HG03108 (cell line): ENCODE measurements around the gene OR2L8.

Experiments used
- ATAC-seq: cut with Tn5 transposase; IDR thresholded peaks from one replicate; pipeline ENCODE4 v1.9.1; 2021; ENCODE audit warnings: moderate library complexity; ENCODE audit not compliant: unreplicated experiment

Gene OR2L8, protein sequence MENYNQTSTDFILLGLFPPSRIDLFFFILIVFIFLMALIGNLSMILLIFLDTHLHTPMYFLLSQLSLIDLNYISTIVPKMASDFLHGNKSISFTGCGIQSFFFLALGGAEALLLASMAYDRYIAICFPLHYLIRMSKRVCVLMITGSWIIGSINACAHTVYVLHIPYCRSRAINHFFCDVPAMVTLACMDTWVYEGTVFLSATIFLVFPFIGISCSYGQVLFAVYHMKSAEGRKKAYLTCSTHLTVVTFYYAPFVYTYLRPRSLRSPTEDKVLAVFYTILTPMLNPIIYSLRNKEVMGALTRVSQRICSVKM

DNA sequence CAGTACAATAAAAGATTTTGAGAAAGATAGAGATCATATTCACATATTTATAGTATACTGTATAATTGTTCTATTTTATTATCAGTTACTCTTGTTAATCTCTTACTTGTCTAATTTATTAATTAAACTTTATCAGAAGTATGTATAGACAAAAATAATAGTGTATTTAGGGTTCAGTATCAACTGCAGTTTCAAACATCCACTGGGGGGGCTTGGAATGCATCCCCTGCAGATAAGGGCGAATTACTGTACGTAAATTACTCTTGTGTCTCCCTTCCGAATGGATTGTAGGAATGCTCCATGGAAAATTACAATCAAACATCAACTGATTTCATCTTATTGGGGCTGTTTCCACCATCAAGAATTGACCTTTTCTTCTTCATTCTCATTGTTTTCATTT, at the start of gene OR2L8:
Gene OR2L8, plus strand, starts transcription at position 301 of the 400 bp plus-strand sequence. Its CDS starts 0 bp downstream, at position 301.
- no peak for ATAC-seq

DNA sequence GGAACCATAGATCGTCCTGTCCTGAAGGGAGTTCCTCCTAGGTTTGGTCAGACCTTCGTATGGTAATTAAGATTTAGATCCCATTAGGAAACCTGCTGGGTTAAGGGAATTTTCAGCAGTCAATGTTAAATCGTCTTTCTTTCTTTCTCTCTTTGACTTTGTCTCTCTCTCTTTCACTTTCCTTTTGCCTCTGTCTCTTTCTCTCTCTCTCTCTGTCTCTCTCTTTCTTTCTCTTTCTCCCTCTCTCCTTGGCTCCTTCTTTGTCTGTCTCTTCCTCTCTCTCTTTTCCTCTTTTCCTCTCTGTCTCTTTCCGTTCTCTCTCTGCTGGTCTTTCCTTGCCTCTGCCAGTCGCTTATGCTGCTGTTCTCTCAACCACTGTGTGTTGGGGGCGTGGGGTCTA, 44.5 kb upstream of the OR2L8 start:
- ATAC-seq: no peak

DNA sequence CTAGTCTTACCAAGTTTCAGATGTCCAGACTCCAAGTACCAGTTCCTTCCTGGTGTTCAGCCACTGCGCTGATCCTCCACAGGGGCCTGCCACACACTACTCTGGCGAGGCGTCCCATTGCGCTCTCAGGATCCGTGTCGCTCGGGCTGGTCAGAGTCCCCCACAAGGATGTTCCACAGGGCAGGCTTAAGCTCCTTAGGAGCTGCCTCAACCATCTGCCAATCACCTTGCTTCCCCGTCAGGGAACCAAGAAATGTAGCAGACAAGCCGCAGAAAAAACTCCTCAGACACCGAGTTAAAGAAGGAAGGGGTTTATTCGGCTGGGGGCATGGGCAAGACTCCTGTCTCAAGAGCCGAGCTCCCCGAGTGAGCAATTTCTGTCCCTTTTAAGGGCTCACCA, 43.5 kb upstream of the OR2L8 start:
- no peak for ATAC-seq

DNA sequence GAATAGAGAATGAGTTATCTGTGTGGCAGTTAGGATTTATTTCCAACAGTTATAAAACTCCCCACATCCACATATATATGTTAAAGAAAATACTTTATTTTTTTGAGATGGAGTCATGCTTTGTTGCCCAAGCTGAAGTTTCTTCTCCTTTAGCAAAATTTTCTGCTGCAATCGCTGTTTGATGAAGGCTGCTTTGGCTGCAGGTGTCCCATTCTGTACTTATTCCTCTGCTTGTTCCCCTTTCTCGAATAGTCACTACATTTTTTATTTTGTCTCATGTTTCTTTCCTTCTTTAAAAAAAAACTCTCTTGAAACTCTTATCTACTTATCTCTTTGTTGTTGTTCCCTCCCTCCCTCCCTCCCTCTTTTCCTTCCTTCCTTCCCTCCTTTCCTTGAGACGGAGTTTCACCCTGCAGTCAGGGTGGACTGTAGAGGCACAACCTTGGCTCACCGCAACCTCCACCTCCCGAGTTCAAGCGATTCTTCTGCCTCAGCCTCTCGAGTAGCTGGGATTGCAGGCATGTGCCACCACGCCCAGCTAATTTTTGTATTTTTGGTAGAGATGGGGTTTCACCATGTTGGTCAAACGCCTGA, 42.7 kb upstream of the OR2L8 start:
- no peak for ATAC-seq

DNA sequence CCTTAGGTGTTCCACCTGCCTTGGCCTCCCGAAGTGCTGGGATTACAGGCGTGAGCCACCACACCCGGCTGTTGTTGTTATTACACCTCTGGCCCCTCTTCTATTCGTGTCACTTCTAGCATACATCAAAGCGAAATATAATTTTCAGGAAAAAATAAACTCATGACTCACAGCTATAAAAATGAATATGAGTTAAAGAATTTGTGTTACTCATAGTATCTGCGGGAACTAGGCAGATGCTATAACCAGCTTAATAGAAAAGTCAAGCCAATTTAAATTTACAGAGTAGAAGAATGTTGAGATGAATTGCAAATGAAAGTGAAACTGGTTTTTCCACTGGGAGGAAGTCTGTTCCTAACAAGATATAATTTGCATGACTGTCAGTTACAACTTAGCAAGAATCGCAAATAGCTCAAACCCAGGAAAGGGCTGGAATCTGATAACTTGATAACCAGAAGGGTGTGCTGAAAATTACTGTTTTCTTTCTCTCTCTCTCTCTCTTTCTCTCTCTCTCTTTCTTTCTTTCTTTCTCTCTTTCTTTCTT, 42.1 kb upstream of the OR2L8 start:
- no peak for ATAC-seq

DNA sequence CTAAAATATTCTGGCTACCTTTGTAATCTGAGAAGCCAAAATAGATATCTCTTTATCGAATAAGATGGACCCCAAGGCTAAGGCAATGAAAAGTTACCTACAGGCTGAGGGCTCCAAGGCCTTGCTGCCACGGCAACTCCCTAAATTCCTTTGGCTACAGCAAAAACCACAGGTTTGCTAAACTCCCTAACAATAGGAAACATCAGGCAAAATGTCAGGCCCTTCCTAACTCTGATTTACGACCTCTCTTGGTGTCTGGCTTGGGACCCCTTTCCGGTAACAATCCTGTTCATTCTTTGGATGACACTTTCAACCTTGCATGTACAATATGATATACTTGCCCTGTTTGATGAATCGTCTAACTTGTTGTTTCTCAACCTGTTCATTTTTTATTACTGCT, 39.9 kb upstream of the OR2L8 start:
- ATAC-seq: no peak

DNA sequence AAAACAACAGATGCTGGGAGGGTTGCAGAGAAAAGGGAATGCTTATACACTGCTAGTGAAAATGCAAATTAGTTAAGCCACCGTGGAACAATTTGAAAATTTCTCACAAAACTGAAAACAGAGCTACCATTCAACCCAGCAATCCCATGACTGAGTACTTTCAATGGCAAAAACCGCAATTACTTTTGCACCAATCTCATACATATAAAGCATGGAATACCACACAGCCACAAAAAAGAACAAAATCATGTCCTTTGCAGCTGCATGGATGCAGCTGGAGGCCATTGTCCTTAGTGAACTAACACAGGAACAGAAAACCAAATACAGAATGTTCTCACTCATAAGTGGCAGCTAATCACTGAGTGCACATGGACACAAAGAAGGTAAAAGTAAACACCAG, 34.9 kb upstream of the OR2L8 start:
- ATAC-seq: no peak

DNA sequence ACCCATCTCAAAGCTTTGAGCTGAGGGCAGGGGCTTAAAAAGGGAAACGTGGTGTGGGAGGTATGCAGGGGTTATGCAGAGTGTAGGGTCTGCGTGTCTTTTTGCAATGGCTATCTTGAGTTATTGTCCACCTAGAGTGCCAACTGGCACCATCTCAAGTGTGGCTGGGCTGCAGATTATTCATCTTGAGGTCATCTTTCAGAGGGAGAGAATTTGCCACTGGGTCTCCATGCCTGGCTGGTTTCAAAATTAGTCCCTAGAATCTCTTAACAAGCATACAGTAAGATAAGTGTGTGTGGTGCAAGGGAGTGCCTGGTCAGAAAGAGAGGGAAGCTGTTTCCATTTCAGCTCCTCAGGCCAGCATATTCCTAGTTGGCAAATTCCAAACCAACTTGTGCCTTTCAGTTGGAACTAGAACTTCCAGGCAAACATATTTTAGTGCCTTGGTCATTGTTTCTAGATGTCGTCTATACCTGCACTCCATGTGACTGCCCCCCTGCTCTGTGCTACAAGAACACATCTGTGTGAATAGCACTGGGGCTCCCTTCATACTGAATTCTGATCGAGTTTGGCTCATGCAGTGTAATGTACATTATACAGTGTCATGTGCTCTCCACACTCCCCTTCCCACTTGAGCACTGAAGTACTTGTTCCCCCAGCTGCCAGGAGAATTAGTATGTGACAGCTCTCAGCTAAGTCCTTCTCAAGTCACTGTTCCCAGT, 33.6 kb upstream of the OR2L8 start:
- ATAC-seq: no peak

DNA sequence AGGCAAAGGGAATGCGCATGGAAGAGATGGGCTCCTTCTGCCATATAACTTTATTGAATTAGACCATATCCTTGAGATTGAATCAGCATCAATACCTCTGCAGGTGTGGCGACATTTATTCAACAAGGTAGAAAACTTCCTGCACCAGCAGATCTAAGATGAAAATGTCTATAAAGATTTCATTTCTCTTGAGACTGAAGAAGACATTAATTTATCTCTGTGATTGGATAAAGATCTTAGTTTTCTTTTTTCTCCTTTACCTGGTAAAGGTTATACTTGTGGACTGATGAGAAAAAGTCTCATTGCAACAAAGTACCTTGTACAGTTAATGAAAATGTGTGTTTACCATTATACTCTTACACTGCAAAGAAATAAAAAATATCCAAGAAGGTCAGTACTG, 28.7 kb upstream of the OR2L8 start, which contains the start of gene OR2T8:
Gene OR2T8, plus strand, starts transcription at position 301 of the 400 bp plus-strand sequence. CDS start 766 bp downstream, outside the sequence.
- ATAC-seq: no peak

DNA sequence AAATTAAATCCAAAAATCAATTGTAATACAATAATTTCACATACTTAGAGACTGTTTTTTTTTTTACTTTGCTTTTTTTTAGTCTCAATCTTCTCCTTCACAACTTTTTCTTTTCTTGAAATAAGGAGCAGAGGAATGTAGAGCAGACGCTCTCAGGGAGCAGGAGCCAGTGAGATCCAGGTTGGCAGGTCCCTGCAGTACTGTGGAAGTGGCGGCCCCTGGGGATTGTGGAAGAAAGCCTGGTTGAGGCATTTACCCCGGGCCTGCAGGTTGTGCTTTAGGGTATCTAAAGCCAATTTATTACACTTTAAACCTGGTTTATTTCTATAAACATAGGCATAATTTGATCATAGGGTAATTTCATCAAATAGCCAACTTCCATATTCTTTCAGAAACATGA, 24.7 kb upstream of the OR2L8 start:
- no peak for ATAC-seq

DNA sequence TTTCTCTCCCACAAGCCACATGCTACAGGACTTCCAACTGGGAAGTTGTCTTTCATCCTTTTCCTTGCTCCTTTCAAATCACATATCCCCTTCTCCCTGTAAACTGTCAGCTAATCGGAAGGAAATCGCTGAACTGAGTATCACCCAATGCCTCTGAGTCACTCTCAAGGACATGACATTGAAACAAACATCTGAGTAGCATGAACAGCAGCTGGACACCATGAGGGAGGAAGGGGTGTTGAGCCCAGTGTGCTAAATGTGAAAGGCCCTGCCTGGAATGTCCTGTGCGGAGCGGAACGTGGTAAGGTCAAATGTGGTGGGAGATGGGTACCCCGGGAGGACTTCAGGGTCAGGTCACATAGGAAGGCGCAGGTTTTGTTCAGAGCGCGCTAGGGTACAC, 23.8 kb upstream of the OR2L8 start, which contains the start of gene OR2AJ1:
Gene OR2AJ1, plus strand, starts transcription at position 22 of the 400 bp plus-strand sequence. CDS start 8,880 bp downstream, outside the sequence.
- no peak for ATAC-seq

DNA sequence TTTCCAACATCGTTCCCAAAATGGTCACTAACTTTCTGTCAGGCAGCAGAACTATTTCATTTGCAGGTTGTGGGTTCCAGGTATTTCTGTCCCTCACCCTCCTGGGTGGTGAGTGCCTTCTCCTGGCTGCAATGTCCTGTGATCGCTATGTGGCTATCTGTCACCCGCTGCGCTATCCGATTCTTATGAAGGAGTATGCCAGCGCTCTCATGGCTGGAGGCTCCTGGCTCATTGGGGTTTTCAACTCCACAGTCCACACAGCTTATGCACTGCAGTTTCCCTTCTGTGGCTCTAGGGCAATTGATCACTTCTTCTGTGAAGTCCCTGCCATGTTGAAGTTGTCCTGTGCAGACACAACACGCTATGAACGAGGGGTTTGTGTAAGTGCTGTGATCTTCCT, 14.7 kb upstream of the OR2L8 start:
- no peak for ATAC-seq

DNA sequence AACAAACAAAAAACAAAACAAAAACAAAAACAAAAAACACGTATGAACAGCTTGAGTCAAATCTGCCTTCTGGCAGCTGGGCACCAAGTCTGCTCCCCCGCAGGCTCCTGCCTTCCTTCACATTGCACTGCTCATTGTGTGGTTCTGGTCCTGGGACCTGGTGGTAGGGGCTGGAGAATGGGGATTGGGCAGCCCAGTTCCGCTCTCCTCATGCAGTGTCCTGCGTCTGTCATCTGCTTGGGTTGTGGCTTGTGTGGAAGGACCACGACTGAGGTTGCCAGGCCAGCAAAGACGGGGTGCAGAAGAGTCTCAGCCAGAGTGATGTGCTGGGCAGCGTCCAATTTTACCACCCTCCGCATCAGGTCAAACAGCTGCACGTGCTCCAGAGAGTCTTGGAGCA, 12.9 kb upstream of the OR2L8 start:
- ATAC-seq: no peak

DNA sequence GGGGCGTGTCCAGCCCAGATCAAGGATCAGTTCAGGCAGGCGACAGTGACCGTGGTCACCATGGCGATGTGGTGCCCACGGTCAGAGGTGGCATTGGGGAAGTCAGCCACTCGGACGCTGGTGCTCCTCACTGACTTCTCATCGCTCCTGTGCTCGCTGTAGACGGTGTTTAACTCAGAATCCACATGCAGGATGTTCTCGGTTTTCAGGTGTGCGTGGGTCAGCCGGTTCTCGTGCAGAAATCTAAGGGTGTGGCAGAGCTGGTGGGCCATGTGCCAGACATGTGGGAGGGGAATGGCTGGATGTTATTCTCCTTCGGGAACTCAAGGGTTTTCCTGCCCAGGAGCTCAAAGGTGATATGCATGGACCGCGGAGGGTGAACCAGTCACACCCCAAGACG, 12.2 kb upstream of the OR2L8 start:
- no peak for ATAC-seq

DNA sequence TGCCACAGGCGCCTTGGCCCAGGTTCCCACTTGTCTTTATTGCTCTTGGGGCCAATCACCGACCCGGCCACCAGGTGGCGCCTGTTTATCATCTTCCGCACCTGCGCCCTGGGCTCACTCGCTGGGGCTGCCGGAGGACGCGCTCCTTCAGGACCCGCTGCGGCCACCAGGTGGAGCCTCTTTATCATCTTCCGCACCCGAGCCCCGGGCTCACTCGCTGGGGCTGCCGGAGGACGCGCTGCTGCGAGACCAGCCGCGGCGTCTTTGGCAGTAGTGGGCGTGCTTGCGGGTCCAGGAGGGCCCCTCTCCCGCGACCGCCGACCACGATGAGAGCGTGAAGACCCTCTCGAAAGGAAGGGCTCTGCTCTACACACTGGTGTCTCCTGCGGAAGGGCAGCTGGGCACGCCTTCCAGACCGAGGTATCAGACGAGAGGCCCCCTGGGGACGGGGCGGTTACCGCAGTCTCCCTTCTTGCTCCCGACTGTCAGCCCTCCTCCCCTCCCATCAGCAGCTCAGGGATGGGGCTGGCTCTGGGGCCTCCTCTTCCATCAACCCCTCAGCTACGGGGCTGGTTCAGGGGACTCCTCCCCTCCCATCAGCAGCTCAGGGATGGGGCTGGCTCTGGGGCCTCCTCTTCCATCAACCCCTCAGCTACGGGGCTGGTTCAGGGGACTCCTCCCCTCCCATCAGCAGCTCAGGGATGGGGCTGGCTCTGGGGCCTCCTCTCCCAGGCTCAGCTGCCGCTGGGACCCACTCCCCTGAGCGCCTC, 11.5 kb upstream of the OR2L8 start:
- peak; percentile 99 for ATAC-seq

DNA sequence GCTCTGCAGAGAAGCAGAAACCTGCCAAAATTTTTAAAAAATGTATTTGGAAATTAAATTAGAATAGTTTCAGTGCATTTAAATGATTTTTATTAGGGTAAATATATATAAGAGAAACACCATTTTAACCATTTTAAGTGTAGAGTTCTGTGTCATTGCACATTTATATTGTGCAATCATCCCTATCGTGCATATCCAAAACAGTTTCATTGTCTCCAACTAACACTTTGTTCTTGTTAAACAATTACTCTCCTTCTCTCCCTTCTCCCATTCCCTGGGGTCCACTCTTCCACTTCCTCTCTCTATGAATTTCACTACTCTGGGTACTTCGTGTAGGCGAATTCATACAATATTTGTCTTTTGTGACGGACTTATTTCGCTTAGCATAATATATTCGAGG, 6.0 kb upstream of the OR2L8 start:
- no peak for ATAC-seq

DNA sequence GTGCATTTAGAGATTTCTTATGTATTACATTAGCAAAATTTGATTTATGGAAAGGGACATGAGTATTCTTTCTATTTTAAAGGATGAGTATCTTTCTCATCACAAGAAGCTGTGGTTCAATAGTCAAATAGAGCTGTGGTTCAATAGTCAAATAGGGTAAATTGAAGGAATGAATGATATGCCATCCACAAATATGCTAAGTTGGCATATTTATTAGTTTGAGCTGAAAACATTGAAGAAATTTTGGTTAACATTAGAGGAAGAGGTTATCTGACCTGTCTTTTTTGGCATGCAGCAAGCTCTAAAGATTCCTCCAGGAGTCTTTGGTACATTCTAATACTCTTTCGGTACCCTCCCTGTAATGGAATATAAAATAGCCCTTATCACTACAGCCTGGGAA, 4.8 kb downstream of the OR2L8 start:
- ATAC-seq: no peak

DNA sequence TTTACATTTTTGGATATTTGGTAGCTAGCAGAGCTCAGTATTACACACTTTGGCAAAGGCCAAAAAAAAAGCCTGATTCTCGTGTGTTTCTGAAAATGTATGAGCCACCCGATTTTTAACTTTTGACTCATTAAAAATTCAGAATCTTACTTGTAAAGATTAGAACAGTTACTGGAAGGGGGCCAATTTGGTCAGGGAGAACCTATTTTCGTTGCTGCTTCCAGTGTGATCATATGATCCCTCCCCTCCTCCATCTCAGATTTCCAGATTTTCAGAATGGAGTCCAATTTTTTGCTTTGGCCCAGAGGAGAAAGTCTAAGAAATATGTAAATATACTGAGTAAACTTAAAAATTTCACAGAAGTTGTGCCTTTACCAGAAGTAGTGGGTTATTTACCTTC, 13.1 kb downstream of the OR2L8 start:
- no peak for ATAC-seq

DNA sequence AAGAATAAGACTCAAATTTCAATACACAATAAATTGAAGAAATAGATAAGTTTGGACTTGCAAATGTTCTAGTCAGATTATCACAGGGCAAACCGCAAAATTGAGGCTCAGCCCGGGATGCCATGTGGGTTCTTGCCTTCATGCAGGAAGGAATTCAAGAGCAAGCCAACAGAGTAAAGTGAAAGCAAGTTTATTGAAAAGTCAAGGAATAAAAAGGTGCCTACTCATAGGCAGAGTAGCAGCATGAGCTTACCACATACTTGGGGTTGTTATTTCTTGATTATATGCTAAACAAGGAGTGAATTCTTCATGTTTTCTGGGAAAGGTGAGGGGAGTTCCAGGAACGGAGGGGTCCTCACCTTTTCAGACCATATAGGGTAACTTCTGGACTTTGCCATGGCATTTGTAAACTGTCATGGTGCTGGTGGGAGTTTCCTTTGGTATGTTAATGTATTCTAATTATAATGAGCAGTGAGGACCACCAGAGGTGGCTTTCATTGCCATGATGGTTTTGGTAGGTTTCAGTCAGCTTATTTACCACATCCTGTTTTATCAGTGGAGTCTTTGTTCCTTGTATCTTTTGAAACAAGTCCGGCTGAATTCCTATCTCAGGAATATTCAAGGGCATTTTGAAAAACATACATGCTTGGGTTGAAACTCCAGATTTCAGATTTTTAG, 14.4 kb downstream of the OR2L8 start:
- no peak for ATAC-seq

DNA sequence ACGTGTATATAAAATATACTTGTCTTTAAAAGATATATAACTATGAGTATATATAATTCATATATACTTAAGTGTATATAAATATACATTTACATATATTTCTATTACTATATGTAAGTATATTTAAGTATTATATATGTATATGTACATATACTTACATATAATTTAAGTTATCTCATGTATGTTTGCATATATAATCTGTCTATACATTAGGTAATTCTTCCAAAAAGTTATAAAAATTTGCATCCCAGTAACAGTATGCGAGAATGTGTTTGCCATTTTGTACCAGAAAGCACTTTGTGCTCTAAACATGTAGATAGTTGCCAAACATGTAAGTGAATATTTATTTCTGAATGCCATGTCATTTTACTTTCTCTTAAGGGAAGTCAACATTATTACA, 16.3 kb downstream of the OR2L8 start, which contains the start of gene OR2AK2:
Gene OR2AK2, plus strand, starts transcription at position 301 of the 400 bp plus-strand sequence. CDS start 144 bp downstream, outside the sequence.
- no peak for ATAC-seq
